ENCODE data around the gene GID4.

The GID4 gene

GRCh38 chr17:18076936-18077335, 37.7 kb downstream of the GID4 start:
- no peak for DNase-seq (ENCODE audit: low spot score)
- no peak overlapping the region for H3K27ac ChIP-seq
- H3K4me3 ChIP-seq = no peak overlapping the region
- TF ChIP-seq, protein P1, sequence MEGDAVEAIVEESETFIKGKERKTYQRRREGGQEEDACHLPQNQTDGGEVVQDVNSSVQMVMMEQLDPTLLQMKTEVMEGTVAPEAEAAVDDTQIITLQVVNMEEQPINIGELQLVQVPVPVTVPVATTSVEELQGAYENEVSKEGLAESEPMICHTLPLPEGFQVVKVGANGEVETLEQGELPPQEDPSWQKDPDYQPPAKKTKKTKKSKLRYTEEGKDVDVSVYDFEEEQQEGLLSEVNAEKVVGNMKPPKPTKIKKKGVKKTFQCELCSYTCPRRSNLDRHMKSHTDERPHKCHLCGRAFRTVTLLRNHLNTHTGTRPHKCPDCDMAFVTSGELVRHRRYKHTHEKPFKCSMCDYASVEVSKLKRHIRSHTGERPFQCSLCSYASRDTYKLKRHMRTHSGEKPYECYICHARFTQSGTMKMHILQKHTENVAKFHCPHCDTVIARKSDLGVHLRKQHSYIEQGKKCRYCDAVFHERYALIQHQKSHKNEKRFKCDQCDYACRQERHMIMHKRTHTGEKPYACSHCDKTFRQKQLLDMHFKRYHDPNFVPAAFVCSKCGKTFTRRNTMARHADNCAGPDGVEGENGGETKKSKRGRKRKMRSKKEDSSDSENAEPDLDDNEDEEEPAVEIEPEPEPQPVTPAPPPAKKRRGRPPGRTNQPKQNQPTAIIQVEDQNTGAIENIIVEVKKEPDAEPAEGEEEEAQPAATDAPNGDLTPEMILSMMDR (IDR thresholded peaks at IDR 0.05) = no peak

DNA sequence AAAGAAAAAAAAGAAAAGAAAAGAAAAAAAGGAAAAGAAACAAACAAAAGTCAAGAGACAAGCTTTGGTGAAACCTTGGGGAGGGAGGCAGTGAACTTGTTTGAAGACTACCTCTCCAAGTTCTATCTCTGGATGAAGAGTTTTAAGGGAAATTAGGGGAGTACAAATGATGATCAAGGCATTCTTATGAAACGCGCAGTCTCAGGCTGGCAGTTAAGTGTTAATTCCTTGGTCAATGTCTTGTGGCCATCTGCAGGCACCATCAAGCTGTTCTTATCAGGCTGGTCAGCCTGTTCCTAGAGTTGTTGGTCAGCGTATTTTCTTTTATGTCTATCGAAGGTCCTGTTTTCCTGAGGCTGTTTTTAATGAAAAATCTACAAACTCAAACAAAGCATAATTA, 40.3 kb downstream of the GID4 start:
- TF ChIP-seq, protein P1 (IDR thresholded peaks at IDR 0.05) = no peak
- no peak overlapping the region for H3K27ac ChIP-seq
- H3K4me3 ChIP-seq = no peak overlapping the region
- DNase-seq (ENCODE audit: low spot score) = no peak

DNA sequence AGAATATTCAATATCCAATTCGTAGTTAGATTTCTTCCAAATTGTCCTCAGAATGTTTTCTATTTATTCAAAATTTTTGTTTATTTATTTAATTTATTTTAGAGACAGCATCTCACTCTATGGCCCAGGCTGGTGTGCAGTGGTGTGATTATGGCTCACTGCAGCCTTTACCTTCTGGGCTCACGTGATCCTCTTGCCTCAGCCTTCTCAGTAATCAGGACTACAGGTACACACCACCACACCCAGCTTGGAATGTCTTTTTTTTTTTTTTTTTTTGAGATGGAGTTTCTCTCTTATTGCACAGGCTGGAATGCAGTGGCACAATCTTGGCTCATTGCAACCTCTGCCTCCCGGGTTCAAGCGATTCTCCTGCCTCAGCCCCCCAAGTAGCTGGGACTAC, 45.0 kb downstream of the GID4 start:
- no peak overlapping the region for H3K27ac ChIP-seq
- no peak overlapping the region for H3K4me3 ChIP-seq
- DNase-seq (ENCODE audit: low spot score) = no peak
- TF ChIP-seq, protein P1 (IDR thresholded peaks at IDR 0.05) = no peak

DNA sequence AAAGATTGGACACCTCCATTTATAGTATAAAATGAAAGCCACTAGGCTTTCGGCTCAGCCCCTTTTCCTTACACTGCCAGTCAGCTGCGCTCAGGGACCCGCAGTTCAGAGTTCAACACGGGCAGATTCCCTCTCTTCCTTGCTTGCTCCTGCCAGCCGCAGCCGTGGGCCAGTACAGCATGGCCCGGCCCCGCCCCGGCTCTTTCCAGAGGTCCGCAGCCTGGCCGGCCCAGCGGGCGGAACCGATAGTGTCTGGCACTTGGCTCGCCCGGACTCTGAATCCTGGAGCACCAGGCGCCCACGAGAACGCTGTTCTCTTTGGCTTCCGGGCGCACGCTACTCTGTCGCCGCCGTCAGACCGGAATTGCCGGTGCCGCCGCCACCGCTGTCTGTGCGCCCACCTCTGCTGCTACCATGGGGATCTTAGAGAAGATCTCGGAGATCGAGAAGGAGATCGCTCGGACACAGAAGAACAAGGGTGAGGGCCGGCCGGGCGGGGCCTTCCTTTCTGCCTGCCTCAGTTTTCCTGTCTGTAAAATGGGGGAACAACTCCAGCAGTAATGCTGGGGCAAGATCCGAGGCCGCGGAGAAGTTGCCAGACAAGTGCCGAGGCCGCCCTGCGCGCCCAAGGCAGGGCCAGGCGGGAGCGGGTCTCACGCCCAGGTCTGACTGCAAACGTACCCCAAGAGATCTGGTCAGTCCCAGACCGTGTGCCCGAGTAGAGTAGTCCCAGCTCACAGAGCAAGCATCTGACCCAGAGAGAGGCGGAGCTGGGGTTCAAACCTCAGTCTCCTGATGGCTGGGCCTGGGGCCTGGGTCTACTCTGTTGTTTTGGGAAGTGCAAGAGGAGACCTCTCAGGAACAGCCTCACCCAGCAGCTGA, 48.6 kb downstream of the GID4 start, which contains the start of gene DRG2:
Gene DRG2, plus strand, starts transcription at position 339 of the 882 bp plus-strand sequence. Its CDS starts 76 bp downstream, at position 415.
- Histone ChIP-seq H3K4me3 (peak within 1 kb of the TSS; percentile 85), H3K27ac (peak within 1 kb of the TSS; percentile 59 to 86)
- peak; percentile 94 for DNase-seq (ENCODE audit: low spot score)
- TF ChIP-seq, protein P1 (IDR thresholded peaks at IDR 0.05) = no peak

DNA sequence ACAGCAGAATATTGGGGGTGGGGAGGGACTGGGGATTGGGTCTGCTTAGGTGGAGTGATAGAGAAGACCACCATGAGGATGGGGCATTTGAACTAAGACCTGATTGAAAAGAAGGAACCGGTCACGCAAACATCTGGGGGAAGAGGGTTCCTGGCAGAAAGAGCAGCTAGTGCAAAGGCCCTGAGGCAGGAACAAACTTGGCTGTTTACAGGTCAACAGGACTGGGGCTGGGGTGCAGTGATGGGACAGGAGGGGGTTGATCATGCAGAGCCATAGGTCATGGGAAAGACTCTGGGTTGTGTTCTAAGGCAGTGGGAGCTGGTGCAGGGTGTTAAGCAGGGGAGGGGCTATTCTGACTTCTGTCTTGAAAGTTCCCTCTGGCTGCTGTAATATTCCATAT, 50.4 kb downstream of the GID4 start:
- Histone ChIP-seq H3K4me3 (no peak overlapping the region), H3K27ac (no peak overlapping the region)
- no peak for DNase-seq (ENCODE audit: low spot score)
- TF ChIP-seq, protein P1 (IDR thresholded peaks at IDR 0.05) = no peak

- Histone ChIP-seq H3K4me3 (no peak overlapping the region), H3K27ac (no peak overlapping the region)
- TF ChIP-seq, protein P1 (IDR thresholded peaks at IDR 0.05) = no peak
- DNase-seq (ENCODE audit: low spot score) = no peak
These were observed 54.6 kb downstream of the GID4 start for GRCh38 chr17:18093616-18094408.
